Kidney (tissue), 14 donors: ENCODE measurements around the gene APOH. TPM values are rescaled to one million over a fixed set of nuclear protein-coding genes. Genes with fewer than 3 reads are reported as not detected.
A peak's percentile ranks its signal among the peaks of the same experiment; 100 is the strongest.

Experiments
- DNase-seq, 5 donors: peaks; one replicate each; pipeline ENCODE4 v3.0.0-alpha.2; 2013 to 2020
- FAIRE-seq: peaks from 2 replicates; lab custom pipeline; 2012; peaks lifted over from hg19 to GRCh38; lab: Jason Lieb, UNC
- H3K27ac ChIP-seq, 2 donors: one replicate each; pipeline ENCODE4 v1.7.0; 2013; ENCODE audit warnings: low read depth in 2 of 2, low read length in 2 of 2, inconsistent platforms in 1 of 2
- H3K27me3 ChIP-seq: one replicate; pipeline ENCODE4 v1.7.1; 2013; ENCODE audit warnings: low read length, inconsistent platforms; ENCODE audit not compliant: control insufficient read depth, insufficient read depth
- H3K36me3 ChIP-seq, 3 donors: one replicate each; pipeline versions ENCODE4 v1.7.0 to v1.7.1; 2013; ENCODE audit warnings: low read length in 3 of 3, control low read depth in 1 of 3, inconsistent platforms in 1 of 3; ENCODE audit not compliant: insufficient read depth in 3 of 3, control insufficient read depth in 2 of 3
- H3K4me1 ChIP-seq, 3 donors: one replicate each; pipeline versions ENCODE4 v1.7.0 to v1.7.1; 2013; ENCODE audit warnings: low read length in 3 of 3, inconsistent platforms in 1 of 3, low read depth in 1 of 3; ENCODE audit not compliant: control insufficient read depth in 2 of 3, insufficient read depth in 2 of 3
- H3K4me3 ChIP-seq, 3 donors: one replicate each; pipeline versions ENCODE4 v1.7.0 to v1.8.1; 2013; ENCODE audit warnings: low read length in 3 of 3, control low read depth in 1 of 3, inconsistent platforms in 1 of 3
- H3K9ac ChIP-seq, 3 donors: one replicate each; pipeline versions ENCODE4 v1.7.0 to v1.7.1; 2013; ENCODE audit warnings: low read length in 3 of 3, control low read depth in 1 of 3, inconsistent platforms in 1 of 3
- H3K9me3 ChIP-seq, 3 donors: one replicate each; pipeline versions ENCODE4 v1.7.0 to v1.7.1; 2013; ENCODE audit warnings: low read length in 3 of 3, control low read depth in 1 of 3, inconsistent platforms in 1 of 3; ENCODE audit not compliant: control insufficient read depth in 2 of 3, insufficient read depth in 1 of 3
- intact Hi-C: fragments of 100-400 bp; cut with DNase I; formaldehyde crosslinking; loops from one replicate; pipeline ENCODE4 v1.11.1; 2022
- polyA plus RNA-seq: library from polyadenylated mRNA; stranded (reverse); fragments of 350-450 nt; fragmentation: Illumina TruSeq; extraction: RNeasy Lipid Tissue Mini Kit (QIAGEN cat#74804); gene quantifications from one replicate; pipeline ENCODE4 v1.2.3, GENCODE V29; 2014; ENCODE audit warnings: low read depth, low replicate concordance; ENCODE audit not compliant: insufficient read depth
- total RNA-seq: library from RNA; stranded (reverse); fragmentation: NEBNext Ultra II Directional; extraction: Animal tissue kit (Norgen Biotek cat#: 25700); gene quantifications from one replicate; pipeline ENCODE4 v1.2.1, GENCODE V29; 2021
- TF ChIP-seq, protein P1 (sequence below): IDR thresholded peaks from 3 replicates; pipeline ENCODE4 v1.5.1; 2012; ENCODE audit warnings: mild to moderate bottlenecking, moderate library complexity, borderline replicate concordance; ENCODE audit not compliant: insufficient read depth; ENCODE audit errors: extremely low read depth
- donor health status: control.
- donor health status: control.
- donor health status: control.
- donor health status: control.
- donor health status: control.
- donor health status: DM: yes; HTN: yes; CAD: no.
- donor health status: Normal renal cell carcinoma (clear cell type).

Gene APOH
- total and polyA plus RNA-seq, 2 donors from 2014 or later, result 13.5 TPM; not detected in 1

GRCh38 chr17:66275651-66276050, 46.4 kb upstream of the APOH start:
- DNase-seq, result no peak
- H3K36me3 ChIP-seq, result no peaks in the 10 kb centered on the region
- H3K9me3 ChIP-seq, result no peaks in the 10 kb centered on the region
- no peaks in the 10 kb centered on the region for H3K27me3 ChIP-seq
- intact Hi-C loops, result no loop called here
- TF ChIP-seq, protein P1, sequence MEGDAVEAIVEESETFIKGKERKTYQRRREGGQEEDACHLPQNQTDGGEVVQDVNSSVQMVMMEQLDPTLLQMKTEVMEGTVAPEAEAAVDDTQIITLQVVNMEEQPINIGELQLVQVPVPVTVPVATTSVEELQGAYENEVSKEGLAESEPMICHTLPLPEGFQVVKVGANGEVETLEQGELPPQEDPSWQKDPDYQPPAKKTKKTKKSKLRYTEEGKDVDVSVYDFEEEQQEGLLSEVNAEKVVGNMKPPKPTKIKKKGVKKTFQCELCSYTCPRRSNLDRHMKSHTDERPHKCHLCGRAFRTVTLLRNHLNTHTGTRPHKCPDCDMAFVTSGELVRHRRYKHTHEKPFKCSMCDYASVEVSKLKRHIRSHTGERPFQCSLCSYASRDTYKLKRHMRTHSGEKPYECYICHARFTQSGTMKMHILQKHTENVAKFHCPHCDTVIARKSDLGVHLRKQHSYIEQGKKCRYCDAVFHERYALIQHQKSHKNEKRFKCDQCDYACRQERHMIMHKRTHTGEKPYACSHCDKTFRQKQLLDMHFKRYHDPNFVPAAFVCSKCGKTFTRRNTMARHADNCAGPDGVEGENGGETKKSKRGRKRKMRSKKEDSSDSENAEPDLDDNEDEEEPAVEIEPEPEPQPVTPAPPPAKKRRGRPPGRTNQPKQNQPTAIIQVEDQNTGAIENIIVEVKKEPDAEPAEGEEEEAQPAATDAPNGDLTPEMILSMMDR, result no peak
- no peak overlapping the region for H3K27ac ChIP-seq
- H3K9ac ChIP-seq, result no peak overlapping the region
- FAIRE-seq, result no peak
- H3K4me1 ChIP-seq, result no peaks in the 10 kb centered on the region
- H3K4me3 ChIP-seq, result no peak overlapping the region

GRCh38 chr17:66273586-66273848, 44.3 kb upstream of the APOH start:
- no peak overlapping the region for H3K9ac ChIP-seq
- no peak overlapping the region for H3K27ac ChIP-seq
- no peaks in the 10 kb centered on the region for H3K27me3 ChIP-seq
- no peak overlapping the region for H3K4me3 ChIP-seq
- FAIRE-seq, result no peak
- no peaks in the 10 kb centered on the region for H3K4me1 ChIP-seq
- intact Hi-C loops, result no loop called here
- no peaks in the 10 kb centered on the region for H3K36me3 ChIP-seq
- no peak for DNase-seq
- H3K9me3 ChIP-seq, result peaks cover 0 to 4% (median 0%) of the 10 kb centered on the region in 3 donors
- TF ChIP-seq, protein P1, result no peak

GRCh38 chr17:66272811-66273585, 43.8 kb upstream of the APOH start:
- FAIRE-seq, result no peak
- H3K4me3 ChIP-seq, result no peak overlapping the region
- no peaks in the 10 kb centered on the region for H3K27me3 ChIP-seq
- H3K9ac ChIP-seq, result no peak overlapping the region
- peaks cover 0 to 4% (median 0%) of the 10 kb centered on the region in 3 donors for H3K9me3 ChIP-seq
- TF ChIP-seq, protein P1, result no peak
- peak in 1 of 5 donors; percentile 26 for DNase-seq
- H3K4me1 ChIP-seq, result no peaks in the 10 kb centered on the region
- H3K27ac ChIP-seq, result no peak overlapping the region
- intact Hi-C loops, result no loop called here
- no peaks in the 10 kb centered on the region for H3K36me3 ChIP-seq
